H1 (cell line): ENCODE data around the gene GPR141. TPM values are rescaled to one million over a fixed set of nuclear protein-coding genes. Genes with fewer than 3 reads are reported as not detected.

Source experiments
- CTCF ChIA-PET: fragments of 300-600 bp; sonication (Branson Sonifier 250); formaldehyde crosslinking; loops from one replicate; lab custom pipeline; 2021; ENCODE audit not compliant: partially characterized antibody; lab: Charles Lee
- POLR2A ChIA-PET: fragments of 300-600 bp; sonication (Branson Sonifier 250); formaldehyde crosslinking; loops from one replicate; lab custom pipeline; 2021; ENCODE audit warnings: inconsistent platforms; ENCODE audit not compliant: partially characterized antibody; lab: Charles Lee
- DNase-seq, 2 experiments: peaks; one replicate each; pipeline versions ENCODE4 v3.0.0 to v3.0.0-alpha.2; 2010 to 2022; ENCODE audit warnings: low spot score in 2 of 2, low read depth in 1 of 2, mixed read lengths in 1 of 2
- FAIRE-seq: peaks from 2 replicates; lab custom pipeline; 2011; peaks lifted over from hg19 to GRCh38; lab: Jason Lieb, UNC
- H2AFZ ChIP-seq: 2 replicates; pipeline ENCODE4 v1.8.1; 2012; ENCODE audit warnings: low read length, inconsistent platforms
- H2AK5ac ChIP-seq: 2 replicates; pipeline ENCODE4 v1.6.1; 2013; ENCODE audit warnings: low read depth, low read length
- H2BK120ac ChIP-seq: replicated peaks from 2 replicates; pipeline ENCODE3; 2013; ENCODE audit warnings: low read depth, low read length, inconsistent platforms
- H2BK12ac ChIP-seq: 2 replicates; pipeline ENCODE4 v1.6.1; 2013; ENCODE audit warnings: low read depth, low read length
- H2BK15ac ChIP-seq: 2 replicates; pipeline ENCODE4 v1.6.1; 2013; ENCODE audit warnings: low read length
- H2BK20ac ChIP-seq: 2 replicates; pipeline ENCODE4 v1.6.1; 2013; ENCODE audit warnings: low read length
- H2BK5ac ChIP-seq: 2 replicates; pipeline ENCODE4 v1.6.1; 2013; ENCODE audit warnings: low read depth, low read length
- H3K14ac ChIP-seq: 2 replicates; pipeline ENCODE4 v1.6.1; 2013; ENCODE audit warnings: inconsistent platforms; ENCODE audit not compliant: insufficient read length
- H3K18ac ChIP-seq: 2 replicates; pipeline ENCODE4 v1.6.1; 2013; ENCODE audit warnings: low read length; ENCODE audit errors: extremely low read depth
- H3K23ac ChIP-seq: 2 replicates; pipeline ENCODE4 v1.6.1; 2013; ENCODE audit warnings: inconsistent platforms; ENCODE audit not compliant: insufficient read length
- H3K23me2 ChIP-seq: 2 replicates; pipeline ENCODE4 v1.6.1; 2013; ENCODE audit warnings: low read depth, low read length
- H3K27ac ChIP-seq: 2 replicates; pipeline ENCODE4 v1.6.1; 2011; ENCODE audit warnings: low read depth, low read length, inconsistent platforms
- H3K27me3 ChIP-seq, 4 experiments: replicated peaks in 1 of 4; 1 replicate in 1 of 4; 2 replicates in 3 of 4; pipeline versions ENCODE4 v1.6.1 to v1.8.1; 2011 to 2013; ENCODE audit warnings: low read length in 3 of 4, mild to moderate bottlenecking in 3 of 4, inconsistent platforms in 2 of 4, mixed read lengths in 2 of 4, moderate library complexity in 1 of 4; ENCODE audit not compliant: control insufficient read depth in 3 of 4, insufficient read depth in 3 of 4; ENCODE audit errors: extremely low read depth in 1 of 4
- H3K36me3 ChIP-seq, 4 experiments: 2 replicates each; pipeline versions ENCODE4 v1.6.1 to v1.8.1; 2011 to 2013; ENCODE audit warnings: mild to moderate bottlenecking in 4 of 4, low read length in 3 of 4, moderate library complexity in 2 of 4, control low read depth in 1 of 4, inconsistent platforms in 1 of 4; ENCODE audit not compliant: insufficient read depth in 4 of 4, control insufficient read depth in 2 of 4
- H3K4ac ChIP-seq: replicated peaks from 2 replicates; pipeline ENCODE3; 2013; ENCODE audit warnings: low read length, low read depth, mixed read lengths, inconsistent platforms; ENCODE audit not compliant: insufficient read length
- H3K4me1 ChIP-seq, 4 experiments: replicated peaks in 1 of 4; 1 replicate in 1 of 4; 2 replicates in 3 of 4; pipeline versions ENCODE4 v1.6.1 to v1.8.1; 2011 to 2013; ENCODE audit warnings: low read length in 3 of 4, inconsistent platforms in 2 of 4, mixed read lengths in 1 of 4; ENCODE audit not compliant: insufficient read depth in 4 of 4, control insufficient read depth in 3 of 4
- H3K4me2 ChIP-seq, 2 experiments: 2 replicates each; pipeline versions ENCODE4 v1.6.1 to v1.8.1; 2011 to 2013; ENCODE audit warnings: low read depth in 2 of 2, low read length in 2 of 2, control low read depth in 1 of 2, inconsistent platforms in 1 of 2, mild to moderate bottlenecking in 1 of 2; ENCODE audit not compliant: insufficient read depth in 1 of 2
- H3K4me3 ChIP-seq, 4 experiments: fragments of 200-600, 300-600 bp in 1 of 4; sonication (generic), shearing (Covaris generic), sonication (Bioruptor Twin) in 1 of 4; 2 replicates each; pipeline versions ENCODE4 v1.5.1 to v1.8.1; 2011 to 2016; ENCODE audit warnings: low read length in 4 of 4, low read depth in 3 of 4, control low read depth in 2 of 4, inconsistent platforms in 2 of 4, mild to moderate bottlenecking in 2 of 4, mixed read lengths in 1 of 4, moderate library complexity in 1 of 4; ENCODE audit not compliant: insufficient read depth in 2 of 4; ENCODE audit errors: extremely low read depth in 1 of 4
- H3K56ac ChIP-seq: replicated peaks from 2 replicates; pipeline ENCODE3; 2013; ENCODE audit warnings: low read depth, mild to moderate bottlenecking, mixed read lengths, low read length, inconsistent platforms; ENCODE audit not compliant: insufficient read length
- H3K79me1 ChIP-seq: 2 replicates; pipeline ENCODE4 v1.6.1; 2013; ENCODE audit warnings: low read depth, low read length, control low read depth
- H3K79me2 ChIP-seq, 2 experiments: 2 replicates each; pipeline versions ENCODE4 v1.6.1 to v1.8.1; 2012 to 2013; ENCODE audit warnings: low read length in 2 of 2, mild to moderate bottlenecking in 2 of 2, inconsistent platforms in 1 of 2; ENCODE audit not compliant: insufficient read depth in 2 of 2, control insufficient read depth in 1 of 2
- H3K9ac ChIP-seq, 4 experiments: replicated peaks in 1 of 4; 1 replicate in 1 of 4; 2 replicates in 3 of 4; pipeline versions ENCODE4 v1.6.1 to v1.8.1; 2011 to 2013; ENCODE audit warnings: low read depth in 3 of 4, low read length in 3 of 4, control low read depth in 2 of 4, mild to moderate bottlenecking in 2 of 4, moderate library complexity in 2 of 4, inconsistent platforms in 1 of 4; ENCODE audit errors: extremely low read depth in 1 of 4
- H3K9me3 ChIP-seq, 2 experiments: 2 replicates each; pipeline versions ENCODE4 v1.6.1 to v1.8.1; 2012 to 2013; ENCODE audit warnings: mild to moderate bottlenecking in 2 of 2, moderate library complexity in 2 of 2, control low read depth in 1 of 2, inconsistent platforms in 1 of 2, low read depth in 1 of 2, low read length in 1 of 2, mixed read lengths in 1 of 2; ENCODE audit not compliant: insufficient read depth in 2 of 2
- H4K20me1 ChIP-seq, 2 experiments: replicated peaks in 1 of 2; 2 replicates each; pipeline versions ENCODE3 to v1.8.1; 2011 to 2013; ENCODE audit warnings: inconsistent platforms in 2 of 2, low read length in 2 of 2, mild to moderate bottlenecking in 1 of 2; ENCODE audit not compliant: insufficient read depth in 2 of 2, control insufficient read depth in 1 of 2
- H4K5ac ChIP-seq: 2 replicates; pipeline ENCODE4 v1.6.1; 2013; ENCODE audit warnings: low read length, low read depth, mixed read lengths, inconsistent platforms; ENCODE audit not compliant: insufficient read length
- H4K8ac ChIP-seq: 2 replicates; pipeline ENCODE4 v1.8.0; 2013; ENCODE audit warnings: mild to moderate bottlenecking, moderate library complexity, low read length, inconsistent platforms; ENCODE audit not compliant: insufficient read depth; ENCODE audit errors: extremely low read depth
- H4K91ac ChIP-seq: replicated peaks from 2 replicates; pipeline ENCODE3; 2013; ENCODE audit warnings: low read length, mixed read lengths, inconsistent platforms; ENCODE audit not compliant: insufficient read length
- BCL11A ChIP-seq, 2 experiments: IDR thresholded peaks; one replicate each; pipeline ENCODE4 v1.6.1; 2011; ENCODE audit warnings: low read depth in 2 of 2, low read length in 2 of 2, mild to moderate bottlenecking in 2 of 2
- CBX5 ChIP-seq: fragments of 300-800, 300-1000 bp; sonication (generic); IDR thresholded peaks from 2 replicates; pipeline ENCODE4 v1.7.1; 2016; ENCODE audit warnings: antibody characterized with exemption, low read length, low read depth
- KDM4A ChIP-seq: IDR thresholded peaks from one replicate; pipeline ENCODE4 v1.7.1; 2012; ENCODE audit warnings: low read depth, mild to moderate bottlenecking, moderate library complexity, low read length, inconsistent platforms; ENCODE audit not compliant: severe bottlenecking
- NANOG ChIP-seq: IDR thresholded peaks from 2 replicates; pipeline ENCODE4 v1.6.1; 2011; ENCODE audit warnings: low read length, low read depth, mild to moderate bottlenecking, inconsistent platforms; ENCODE audit not compliant: insufficient read depth, poor library complexity, severe bottlenecking
- RAD21 ChIP-seq, 2 experiments: IDR thresholded peaks in 1 of 2; conservative IDR thresholded peaks in 1 of 2; 2 replicates each; pipeline ENCODE4 v1.6.1; 2011; ENCODE audit warnings: low read depth in 2 of 2, low read length in 2 of 2, improper control_type of control experiment in 1 of 2, inconsistent platforms in 1 of 2, mild to moderate bottlenecking in 1 of 2, moderate library complexity in 1 of 2
- RNF2 ChIP-seq: fragments of 200-900, 300-1000 bp; sonication (generic); IDR thresholded peaks from 2 replicates; pipeline ENCODE4 v1.7.1; 2016; ENCODE audit warnings: borderline replicate concordance, low read depth, mild to moderate bottlenecking, antibody characterized with exemption, low read length; ENCODE audit not compliant: poor library complexity, severe bottlenecking; ENCODE audit errors: missing control alignments
- TCF12 ChIP-seq: IDR thresholded peaks from 2 replicates; pipeline ENCODE4 v1.6.1; 2011; ENCODE audit warnings: low read depth, mild to moderate bottlenecking, low read length
- TEAD4 ChIP-seq: IDR thresholded peaks from 2 replicates; pipeline ENCODE4 v1.6.1; 2012; ENCODE audit warnings: low read depth, low read length, inconsistent platforms, mixed read lengths
- WGBS, 2 experiments: shearing (Covaris generic) in 1 of 2; methylation state at CpG; one replicate each; pipeline versions ENCODE4 v1.1.6 to v1.1.7; 2013 to 2015; ENCODE audit warnings: low lambda C conversion rate in 2 of 2, mixed read lengths in 2 of 2, inconsistent platforms in 1 of 2, low coverage in 1 of 2, missing lambda C conversion rate in 1 of 2; ENCODE audit not compliant: insufficient replicate concordance in 2 of 2, insufficient coverage in 1 of 2, insufficient read length in 1 of 2; ENCODE audit errors: extremely low coverage in 1 of 2, missing lambda C conversion rate in 1 of 2; 5-methylcytosine and 5-hydroxymethylcytosine counted together
- polyA plus RNA-seq, 7 experiments: library from polyadenylated mRNA; depleted of rRNA in 3 of 7; stranded (reverse) in 5 of 7; unstranded in 2 of 7; fragments of >200 nt in 5 of 7; fragments of 200-250 nt in 2 of 7; gene quantifications; 1 replicate in 5 of 7; 2 replicates in 1 of 7; 4 replicates in 1 of 7; pipeline versions ENCODE4 v1.2.1 to v1.2.3, GENCODE V29; 2011 to 2013; ENCODE audit warnings: missing spikeins in 2 of 7, mixed read lengths in 2 of 7
- total RNA-seq: library from RNA; stranded (reverse); fragmentation: NEBNext Ultra II Directional; extraction: Animal tissue kit (Norgen Biotek cat#: 25700); gene quantifications from 2 replicates; pipeline ENCODE4 v1.2.1, GENCODE V29; 2021
- TF ChIP-seq, protein P1 (sequence below): IDR thresholded peaks from 2 replicates; pipeline ENCODE4 v1.6.1; 2012; ENCODE audit warnings: low read length, inconsistent platforms
- TF ChIP-seq, protein P2 (sequence below): IDR thresholded peaks from 2 replicates; pipeline ENCODE4 v1.6.1; 2011; ENCODE audit warnings: low read depth, mild to moderate bottlenecking, low read length; ENCODE audit not compliant: insufficient read depth

The GPR141 gene
- total and polyA plus RNA-seq, 2 of the 8 experiments (the other 6 are each of a cell fraction or from before 2014, with no cell fraction given), result 0.45 to 1.0 TPM

DNA sequence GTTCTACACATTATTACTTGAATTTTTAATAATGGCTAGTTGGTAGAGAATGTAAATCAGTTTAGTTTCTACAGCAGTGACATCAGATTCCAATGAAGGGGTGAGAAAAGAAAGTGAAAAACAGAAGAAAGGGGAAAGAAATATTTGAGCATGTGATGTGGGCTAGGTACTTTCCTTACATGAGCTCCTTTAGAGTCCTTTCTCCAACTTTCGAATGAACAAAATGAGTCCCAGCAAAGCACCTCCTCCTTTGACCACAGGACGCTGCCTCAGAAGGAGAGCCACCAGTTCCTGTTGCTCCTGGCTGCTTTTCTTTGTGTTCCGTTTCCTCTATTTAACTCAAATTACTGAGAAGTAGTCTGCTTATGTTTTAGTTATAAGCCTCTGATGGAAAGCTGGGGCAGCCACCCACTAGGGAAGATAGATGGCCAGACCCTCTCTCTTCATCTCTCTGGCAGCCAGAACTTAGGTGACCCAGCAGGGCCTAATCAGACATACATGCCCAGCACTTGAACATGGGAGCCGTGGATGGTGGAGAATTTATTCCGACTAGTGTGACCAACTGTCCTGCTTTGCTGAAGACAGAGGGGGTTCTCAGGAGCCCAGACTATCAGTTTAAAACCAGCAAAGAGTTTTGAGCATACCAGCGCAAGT lies 82.4 kb downstream of the GPR141 start:
- H3K27me3 ChIP-seq, result no peaks in the 10 kb centered on the region
- TF ChIP-seq CBX5 (no peak), BCL11A (IDR thresholded peaks at IDR 0.05; ENCODE audit: low read depth in 2 of 2, low read length in 2 of 2) (no peak), TEAD4 (no peak), RAD21 (IDR thresholded peaks at IDR 0.05 in 1 of 2, conservative IDR thresholded peaks at IDR 0.05 in 1 of 2; ENCODE audit: low read depth in 2 of 2, low read length in 2 of 2) (no peak), NANOG (no peak), TCF12 (no peak), RNF2 (no peak), KDM4A (no peak)
- TF ChIP-seq, protein P1, sequence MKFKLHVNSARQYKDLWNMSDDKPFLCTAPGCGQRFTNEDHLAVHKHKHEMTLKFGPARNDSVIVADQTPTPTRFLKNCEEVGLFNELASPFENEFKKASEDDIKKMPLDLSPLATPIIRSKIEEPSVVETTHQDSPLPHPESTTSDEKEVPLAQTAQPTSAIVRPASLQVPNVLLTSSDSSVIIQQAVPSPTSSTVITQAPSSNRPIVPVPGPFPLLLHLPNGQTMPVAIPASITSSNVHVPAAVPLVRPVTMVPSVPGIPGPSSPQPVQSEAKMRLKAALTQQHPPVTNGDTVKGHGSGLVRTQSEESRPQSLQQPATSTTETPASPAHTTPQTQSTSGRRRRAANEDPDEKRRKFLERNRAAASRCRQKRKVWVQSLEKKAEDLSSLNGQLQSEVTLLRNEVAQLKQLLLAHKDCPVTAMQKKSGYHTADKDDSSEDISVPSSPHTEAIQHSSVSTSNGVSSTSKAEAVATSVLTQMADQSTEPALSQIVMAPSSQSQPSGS, result no peak
- TF ChIP-seq, protein P2, sequence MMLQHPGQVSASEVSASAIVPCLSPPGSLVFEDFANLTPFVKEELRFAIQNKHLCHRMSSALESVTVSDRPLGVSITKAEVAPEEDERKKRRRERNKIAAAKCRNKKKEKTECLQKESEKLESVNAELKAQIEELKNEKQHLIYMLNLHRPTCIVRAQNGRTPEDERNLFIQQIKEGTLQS, result no peak

More for the DNA sequence above, 82.4 kb downstream of the GPR141 start:
- no peak overlapping the region for H2BK5ac ChIP-seq
- H4K8ac ChIP-seq, result no peak overlapping the region
- H3K4ac ChIP-seq, result no peak overlapping the region
- CTCF ChIA-PET, result no interaction called here
- no peak overlapping the region for H3K4me3 ChIP-seq
- H2BK20ac ChIP-seq, result no peak overlapping the region
- no peak overlapping the region for H3K14ac ChIP-seq
- FAIRE-seq (no peak), DNase-seq (no peak)
- H4K91ac ChIP-seq, result no peak overlapping the region
- H3K4me2 ChIP-seq, result no peak overlapping the region
- H2BK15ac ChIP-seq, result no peak overlapping the region
- POLR2A ChIA-PET, result no interaction called here
- no peak overlapping the region for H3K27ac ChIP-seq
- H2BK120ac ChIP-seq, result no peak overlapping the region
- H4K20me1 ChIP-seq, result no peaks in the 10 kb centered on the region
- no peak overlapping the region for H2BK12ac ChIP-seq
- 94% methylated on average over 6 of the region's 6 CpGs; no CpG with 5 or more reads in 1 of the 2 experiments for WGBS, 2 experiments
- no peaks in the 10 kb centered on the region for H3K9me3 ChIP-seq
- no peak overlapping the region for H2AK5ac ChIP-seq
- H3K23me2 ChIP-seq, result no peaks in the 10 kb centered on the region
- no peaks in the 10 kb centered on the region for H3K4me1 ChIP-seq
- H3K23ac ChIP-seq, result no peak overlapping the region
- H3K9ac ChIP-seq, result no peak overlapping the region
- no peak overlapping the region for H3K56ac ChIP-seq
- no peaks in the 10 kb centered on the region for H3K79me2 ChIP-seq
- no peak overlapping the region for H2AFZ ChIP-seq
- H3K18ac ChIP-seq, result no peak overlapping the region
- H3K36me3 ChIP-seq, result no peaks in the 10 kb centered on the region; a peak in 1 of 8 replicates
- no peaks in the 10 kb centered on the region for H3K79me1 ChIP-seq
- no peak overlapping the region for H4K5ac ChIP-seq
